HG02798 (cell line): ENCODE results near the gene PCDHGA2.
A peak's percentile ranks its signal among the peaks of the same experiment; 100 is the strongest.
"Not testable (repeated sequence)": the region's sequence is repeated elsewhere in the genome, so short reads cannot be mapped to it uniquely, and the experiment has no call there.

ENCODE experiments used
- ATAC-seq: cut with Tn5 transposase; IDR thresholded peaks from one replicate; pipeline ENCODE4 v1.9.1; 2021; ENCODE audit warnings: mild to moderate bottlenecking; ENCODE audit not compliant: unreplicated experiment, poor library complexity

The PCDHGA2 gene

GRCh38 chr5:141345327-141345726 lies 6.8 kb downstream of the PCDHGA2 start:
- ATAC-seq = no peak

- not testable (repeated sequence) for ATAC-seq
These were observed 7.5 kb downstream of the PCDHGA2 start for GRCh38 chr5:141346017-141346416.

GRCh38 chr5:141349917-141350619 lies 11.5 kb downstream of the PCDHGA2 start, which contains the start of gene PCDHGB1:
Gene PCDHGB1 (plus strand): TSS chr5:141350099. CDS start chr5:141350261, 162 bp downstream.
- no peak for ATAC-seq

DNA sequence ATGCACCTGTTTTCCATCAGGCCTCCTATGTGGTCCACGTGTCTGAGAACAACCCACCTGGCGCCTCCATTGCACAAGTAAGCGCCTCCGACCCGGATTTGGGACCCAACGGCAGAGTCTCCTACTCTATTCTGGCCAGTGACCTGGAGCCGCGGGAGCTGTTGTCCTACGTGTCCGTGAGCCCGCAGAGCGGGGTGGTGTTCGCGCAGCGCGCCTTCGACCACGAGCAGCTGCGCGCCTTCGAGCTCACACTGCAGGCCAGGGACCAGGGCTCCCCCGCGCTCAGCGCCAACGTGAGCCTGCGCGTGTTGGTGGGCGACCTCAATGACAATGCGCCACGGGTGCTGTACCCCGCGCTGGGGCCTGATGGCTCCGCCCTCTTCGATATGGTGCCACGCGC lies 13.0 kb downstream of the PCDHGA2 start:
- no peak for ATAC-seq

DNA sequence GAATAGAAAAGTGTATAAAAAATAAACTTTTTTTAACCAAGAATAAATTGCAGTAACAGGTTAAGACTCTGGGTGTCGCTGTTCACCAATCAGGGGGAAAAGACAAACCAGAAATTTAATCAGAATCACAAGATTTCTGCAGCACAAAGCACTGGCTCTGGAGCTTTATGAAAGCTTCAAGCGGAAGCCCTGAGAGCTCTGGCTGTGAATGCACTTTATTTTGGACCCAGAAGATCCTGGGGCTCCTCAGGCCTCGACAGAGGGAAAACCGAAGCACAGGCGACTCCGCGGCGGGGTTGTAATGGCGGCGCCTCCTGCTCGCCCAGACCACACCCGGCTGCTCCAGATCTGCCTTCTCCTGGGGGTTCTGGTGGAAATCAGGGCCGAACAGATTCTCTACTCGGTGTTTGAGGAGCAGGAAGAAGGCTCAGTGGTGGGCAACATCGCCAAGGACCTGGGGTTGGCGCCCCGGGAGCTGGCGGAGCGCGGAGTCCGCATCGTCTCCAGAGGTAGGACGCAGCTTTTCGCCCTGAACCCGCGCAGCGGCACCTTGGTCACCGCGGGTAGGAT lies 16.4 kb downstream of the PCDHGA2 start, which contains the start of gene PCDHGA4:
Gene PCDHGA4, plus strand, starts transcription at position 122 of the 570 bp plus-strand sequence. Its CDS starts 87 bp downstream, at position 209.
- ATAC-seq = no peak

GRCh38 chr5:141355641-141356040 lies 17.1 kb downstream of the PCDHGA2 start:
- ATAC-seq = no peak

GRCh38 chr5:141356133-141356532 lies 17.6 kb downstream of the PCDHGA2 start:
- ATAC-seq = no peak

GRCh38 chr5:141356950-141357349 lies 18.4 kb downstream of the PCDHGA2 start:
- no peak for ATAC-seq

DNA sequence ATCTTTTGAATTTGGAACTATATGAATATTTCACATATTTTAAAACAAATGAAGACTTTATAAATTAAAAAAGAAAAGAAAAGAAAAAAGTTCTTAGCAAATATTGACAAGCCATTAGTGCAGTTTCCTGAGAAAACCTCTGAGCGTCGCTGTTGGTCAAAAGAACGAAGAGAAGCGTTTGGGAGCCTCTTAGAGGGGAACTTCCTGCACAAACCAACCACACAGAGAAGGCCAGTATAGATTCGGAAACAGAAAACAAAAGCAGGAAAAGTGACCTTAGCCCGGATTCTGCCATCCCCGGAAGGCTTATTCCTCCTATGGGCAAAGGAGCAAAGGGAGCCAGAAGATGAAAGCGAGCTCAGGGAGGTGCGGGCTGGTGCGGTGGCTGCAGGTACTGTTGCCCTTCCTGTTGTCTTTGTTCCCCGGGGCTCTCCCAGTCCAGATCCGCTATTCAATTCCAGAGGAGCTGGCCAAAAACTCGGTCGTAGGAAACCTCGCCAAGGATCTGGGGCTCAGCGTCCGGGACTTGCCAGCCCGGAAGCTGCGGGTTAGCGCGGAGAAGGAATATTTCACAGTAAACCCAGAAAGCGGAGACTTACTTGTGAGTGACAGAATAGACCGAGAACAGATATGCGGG lies 21.3 kb downstream of the PCDHGA2 start, which contains the start of gene PCDHGB2:
Gene PCDHGB2, plus strand, starts transcription at position 205 of the 637 bp plus-strand sequence. Its CDS starts 142 bp downstream, at position 347.
- ATAC-seq = no peak

DNA sequence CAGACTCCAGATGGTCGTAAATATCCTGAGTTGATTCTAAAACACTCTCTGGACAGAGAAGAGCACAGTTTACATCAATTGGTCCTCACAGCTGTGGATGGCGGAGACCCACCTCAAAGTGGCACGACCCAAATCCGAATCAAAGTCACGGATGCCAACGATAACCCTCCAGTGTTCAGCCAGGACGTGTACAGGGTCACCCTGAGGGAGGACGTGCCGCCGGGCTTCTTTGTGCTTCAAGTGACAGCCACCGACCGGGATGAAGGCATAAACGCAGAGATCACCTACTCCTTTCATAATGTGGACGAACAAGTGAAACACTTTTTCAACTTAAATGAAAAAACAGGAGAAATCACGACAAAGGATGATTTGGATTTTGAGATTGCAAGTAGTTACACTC lies 22.1 kb downstream of the PCDHGA2 start:
- no peak for ATAC-seq

DNA sequence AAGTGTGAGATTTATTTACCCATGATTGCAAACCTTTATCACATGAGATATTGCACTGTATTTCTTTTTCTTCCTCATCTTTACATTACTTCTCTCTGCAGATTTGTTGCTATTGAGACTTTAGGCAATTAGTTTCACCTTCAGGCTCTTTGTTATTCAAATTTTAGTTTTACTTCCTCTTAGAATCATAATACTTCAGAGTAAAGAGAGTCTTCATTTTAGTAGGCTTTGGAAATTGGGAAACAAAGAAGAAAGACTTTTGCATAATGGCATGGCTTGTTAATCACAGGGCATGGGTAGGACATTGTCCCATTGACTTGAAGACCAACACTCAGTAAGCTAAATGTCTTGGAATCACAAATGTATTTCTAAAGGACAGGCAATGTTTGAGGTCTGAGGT lies 24.2 kb downstream of the PCDHGA2 start:
- ATAC-seq = no peak

- ATAC-seq = no peak
These were observed 25.5 kb downstream of the PCDHGA2 start, which contains the start of gene PCDHGA5 for GRCh38 chr5:141363952-141364660. Gene PCDHGA5 (plus strand): TSS chr5:141364162. CDS start chr5:141364331, 169 bp downstream.

DNA sequence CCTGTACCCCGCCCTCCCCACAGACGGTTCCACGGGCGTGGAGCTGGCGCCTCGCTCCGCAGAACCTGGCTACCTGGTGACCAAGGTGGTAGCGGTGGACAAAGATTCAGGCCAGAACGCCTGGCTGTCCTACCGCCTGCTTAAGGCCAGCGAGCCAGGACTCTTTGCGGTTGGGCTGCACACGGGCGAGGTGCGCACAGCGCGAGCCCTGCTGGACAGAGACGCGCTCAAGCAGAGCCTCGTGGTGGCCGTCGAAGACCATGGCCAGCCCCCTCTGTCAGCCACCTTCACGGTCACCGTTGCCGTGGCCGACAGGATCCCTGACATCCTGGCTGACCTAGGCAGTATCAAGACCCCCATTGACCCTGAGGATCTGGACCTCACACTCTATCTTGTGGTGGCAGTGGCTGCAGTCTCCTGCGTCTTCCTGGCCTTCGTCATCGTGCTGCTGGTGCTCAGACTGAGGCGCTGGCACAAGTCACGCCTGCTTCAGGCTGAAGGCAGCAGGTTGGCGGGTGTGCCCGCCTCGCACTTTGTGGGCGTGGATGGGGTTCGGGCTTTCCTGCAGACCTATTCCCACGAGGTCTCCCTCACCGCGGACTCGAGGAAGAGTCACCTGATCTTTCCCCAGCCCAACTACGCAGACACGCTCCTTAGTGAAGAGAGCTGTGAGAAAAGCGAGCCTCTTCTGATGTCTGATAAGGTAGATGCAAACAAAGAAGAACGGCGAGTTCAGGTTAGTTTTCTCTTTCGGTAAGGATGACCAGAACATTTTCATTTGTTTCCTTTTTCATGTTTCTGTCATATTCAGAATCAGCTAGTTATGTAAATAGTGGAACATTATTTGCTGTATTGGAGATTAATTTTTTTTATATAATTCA lies 27.7 kb downstream of the PCDHGA2 start:
- no peak for ATAC-seq

DNA sequence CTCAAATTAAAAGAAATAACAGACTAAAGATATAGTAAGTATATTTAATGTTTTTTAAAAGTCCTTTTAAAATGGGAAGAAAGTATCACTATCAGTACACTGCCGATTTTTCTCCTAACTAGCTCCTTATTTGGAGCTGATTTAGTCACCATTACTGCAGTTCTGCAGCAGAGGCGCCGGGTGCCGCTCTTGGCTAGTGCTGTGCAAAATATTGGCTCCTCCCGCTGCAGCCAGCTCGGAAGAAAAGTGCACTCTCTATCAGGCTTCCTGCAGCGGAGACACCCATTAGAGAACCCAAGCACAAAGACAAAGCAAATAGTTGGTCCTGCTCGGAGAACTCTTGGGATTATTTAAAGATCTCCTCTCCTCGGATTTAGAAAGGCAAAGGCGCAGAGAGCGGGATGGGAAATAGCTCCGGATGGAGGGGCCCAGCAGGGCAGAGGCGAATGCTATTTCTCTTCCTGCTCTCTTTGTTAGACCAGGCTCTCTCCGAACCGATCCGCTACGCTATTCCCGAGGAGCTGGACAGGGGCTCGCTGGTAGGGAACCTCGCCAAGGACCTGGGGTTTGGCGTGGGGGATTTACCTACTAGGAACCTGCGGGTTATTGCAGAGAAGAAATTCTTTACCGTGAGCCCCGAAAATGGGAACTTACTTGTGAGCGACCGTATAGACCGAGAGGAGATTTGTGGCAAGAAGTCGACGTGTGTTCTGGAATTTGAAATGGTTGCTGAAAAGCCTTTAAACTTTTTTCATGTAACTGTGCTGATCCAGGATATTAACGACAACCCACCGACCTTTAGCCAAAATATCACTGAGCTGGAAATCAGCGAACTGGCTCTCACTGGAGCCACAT lies 31.7 kb downstream of the PCDHGA2 start, which contains the start of gene PCDHGB3:
Gene PCDHGB3, plus strand, starts transcription at position 249 of the 855 bp plus-strand sequence. Its CDS starts 153 bp downstream, at position 402.
- ATAC-seq = peak; percentile 91

GRCh38 chr5:141371572-141372475 lies 33.3 kb downstream of the PCDHGA2 start:
- ATAC-seq = no peak

DNA sequence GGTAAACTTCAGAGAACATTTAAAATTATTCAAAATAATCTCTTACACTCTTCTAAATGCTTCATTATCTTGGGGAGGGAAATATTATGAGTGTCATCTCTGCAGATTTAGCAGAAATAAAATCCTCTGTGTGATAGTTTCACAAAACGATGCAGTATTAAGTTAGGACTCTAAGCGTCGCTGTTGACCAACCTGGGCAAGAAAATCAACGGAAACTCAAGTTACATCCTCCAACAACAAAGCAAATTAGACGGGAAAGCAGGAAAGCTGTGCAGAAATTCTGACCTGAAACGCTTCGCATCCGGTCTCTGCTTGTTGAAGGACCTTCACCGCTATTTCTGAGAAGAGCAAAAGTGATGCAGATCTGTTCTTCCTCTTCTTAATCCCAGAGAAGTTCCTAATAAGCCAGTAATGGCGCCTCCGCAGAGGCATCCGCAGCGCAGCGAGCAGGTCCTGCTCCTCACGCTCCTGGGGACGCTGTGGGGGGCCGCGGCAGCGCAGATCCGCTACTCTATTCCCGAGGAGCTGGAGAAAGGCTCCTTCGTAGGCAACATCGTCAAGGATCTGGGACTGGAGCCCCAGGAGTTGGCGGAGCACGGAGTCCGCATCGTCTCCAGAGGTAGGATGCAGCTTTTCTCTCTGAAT lies 35.2 kb downstream of the PCDHGA2 start, which contains the start of gene PCDHGA6:
Gene PCDHGA6, plus strand, starts transcription at position 219 of the 645 bp plus-strand sequence. Its CDS starts 193 bp downstream, at position 412.
- ATAC-seq = no peak

DNA sequence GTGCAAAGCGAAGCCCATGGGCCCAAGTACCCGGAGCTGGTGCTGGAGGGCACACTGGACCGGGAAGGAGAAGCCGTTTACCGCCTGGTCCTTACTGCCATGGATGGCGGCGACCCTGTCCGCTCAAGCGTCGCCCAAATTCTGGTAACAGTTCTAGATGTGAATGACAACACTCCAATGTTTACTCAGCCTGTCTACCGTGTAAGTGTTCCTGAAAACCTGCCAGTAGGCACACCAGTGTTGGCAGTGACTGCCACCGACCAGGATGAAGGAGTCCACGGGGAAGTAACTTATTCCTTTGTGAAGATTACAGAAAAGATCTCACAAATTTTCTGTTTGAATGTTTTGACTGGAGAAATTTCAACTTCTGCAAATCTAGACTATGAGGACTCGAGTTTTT lies 36.1 kb downstream of the PCDHGA2 start:
- no peak for ATAC-seq
